Activated CD8-positive, alpha-beta T cell treated with anti-CD3 and anti-CD28 coated beads for 36 hours (primary cell): ENCODE measurements around the gene NHSL1. TPM values are rescaled to one million over a fixed set of nuclear protein-coding genes. Genes with fewer than 3 reads are reported as not detected.

ENCODE experiments used
- ATAC-seq: fragments of 200-7000 bp; cut with Tn5 transposase; one replicate; pipeline ENCODE4 v1.10.0; 2021; ENCODE audit warnings: mild to moderate bottlenecking, moderate library complexity
- CTCF ChIA-PET: fragments of 350-600 bp; sonication (Branson Sonifier 250); formaldehyde crosslinking; loops from one replicate; lab custom pipeline; 2021; ENCODE audit warnings: antibody characterized with exemption; lab: Charles Lee
- POLR2A ChIA-PET: fragments of 350-600 bp; sonication (Branson Sonifier 250); formaldehyde crosslinking; loops from one replicate; lab custom pipeline; 2021; ENCODE audit warnings: antibody characterized with exemption; lab: Charles Lee
- DNase-seq: peaks from one replicate; pipeline ENCODE4 v3.0.0-alpha.2; 2020
- H3K27ac Mint-ChIP-seq: one replicate; pipeline ENCODE4 v1.8.0; 2021; ENCODE audit warnings: mild to moderate bottlenecking, mixed read lengths
- H3K27me3 Mint-ChIP-seq: one replicate; pipeline ENCODE4 v1.8.0; 2021; ENCODE audit warnings: mixed read lengths
- H3K36me3 Mint-ChIP-seq: one replicate; pipeline ENCODE4 v1.8.0; 2021; ENCODE audit warnings: low read depth, mixed read lengths
- H3K4me1 Mint-ChIP-seq: one replicate; pipeline ENCODE4 v1.8.0; 2021; ENCODE audit warnings: low read depth, mixed read lengths
- H3K4me3 Mint-ChIP-seq: one replicate; pipeline ENCODE4 v1.8.0; 2021; ENCODE audit warnings: mild to moderate bottlenecking, moderate library complexity, mixed read lengths
- H3K9me3 Mint-ChIP-seq: one replicate; pipeline ENCODE4 v1.8.0; 2021; ENCODE audit warnings: mixed read lengths
- intact Hi-C: fragments of 100-400 bp; cut with micrococcal nuclease; formaldehyde crosslinking; loops from one replicate; pipeline ENCODE4 v1.10.0; 2022
- total RNA-seq, 2 experiments: library from RNA; stranded (reverse); gene quantifications; one replicate each; pipeline ENCODE4 v1.2.3, GENCODE V29; 2021
- TF ChIP-seq, protein P1 (sequence below): fragments of 200-600 bp; IDR thresholded peaks from one replicate; pipeline ENCODE4 v1.8.0; 2022; ENCODE audit warnings: antibody characterized with exemption, mild to moderate bottlenecking

The NHSL1 gene
- total RNA-seq, 2 experiments from 2014 or later: 0.18 to 0.49 TPM

DNA sequence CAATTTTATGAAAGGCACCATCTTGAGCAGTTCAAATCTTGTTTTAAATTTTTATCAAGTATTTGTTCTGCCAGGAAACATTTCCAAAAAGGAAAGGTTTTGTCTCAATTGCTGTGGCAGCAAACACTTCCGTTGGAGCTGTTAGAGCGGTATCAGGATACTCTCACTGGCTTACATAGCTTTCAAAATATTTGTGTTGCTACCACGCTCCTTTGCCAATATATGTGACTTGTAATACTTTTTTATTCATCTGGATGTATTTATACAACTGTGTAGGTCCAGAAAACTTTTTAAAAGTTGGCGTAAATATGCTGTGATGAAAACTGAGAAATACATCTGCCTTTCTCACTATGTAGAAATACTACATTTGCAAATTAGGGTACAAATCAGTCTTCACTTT, 37.8 kb upstream of the NHSL1 start:
- POLR2A ChIA-PET: no interaction called here
- TF ChIP-seq, protein P1, sequence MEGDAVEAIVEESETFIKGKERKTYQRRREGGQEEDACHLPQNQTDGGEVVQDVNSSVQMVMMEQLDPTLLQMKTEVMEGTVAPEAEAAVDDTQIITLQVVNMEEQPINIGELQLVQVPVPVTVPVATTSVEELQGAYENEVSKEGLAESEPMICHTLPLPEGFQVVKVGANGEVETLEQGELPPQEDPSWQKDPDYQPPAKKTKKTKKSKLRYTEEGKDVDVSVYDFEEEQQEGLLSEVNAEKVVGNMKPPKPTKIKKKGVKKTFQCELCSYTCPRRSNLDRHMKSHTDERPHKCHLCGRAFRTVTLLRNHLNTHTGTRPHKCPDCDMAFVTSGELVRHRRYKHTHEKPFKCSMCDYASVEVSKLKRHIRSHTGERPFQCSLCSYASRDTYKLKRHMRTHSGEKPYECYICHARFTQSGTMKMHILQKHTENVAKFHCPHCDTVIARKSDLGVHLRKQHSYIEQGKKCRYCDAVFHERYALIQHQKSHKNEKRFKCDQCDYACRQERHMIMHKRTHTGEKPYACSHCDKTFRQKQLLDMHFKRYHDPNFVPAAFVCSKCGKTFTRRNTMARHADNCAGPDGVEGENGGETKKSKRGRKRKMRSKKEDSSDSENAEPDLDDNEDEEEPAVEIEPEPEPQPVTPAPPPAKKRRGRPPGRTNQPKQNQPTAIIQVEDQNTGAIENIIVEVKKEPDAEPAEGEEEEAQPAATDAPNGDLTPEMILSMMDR: no peak
- DNase-seq (no peak), ATAC-seq (no peak)
- CTCF ChIA-PET: interaction anchor here (1.0 kb wide), 1 partner anchor 19 kb away, joined by 3 read pairs; no protein-coding TSS in a partner anchor
- Mint-ChIP-seq H3K9me3 (no peaks in the 10 kb centered on the region), H3K27ac (no peak overlapping the region), H3K27me3 (peaks cover 9% of the 10 kb centered on the region), H3K4me3 (no peak overlapping the region), H3K4me1 (no peaks in the 10 kb centered on the region), H3K36me3 (no peaks in the 10 kb centered on the region)
- intact Hi-C loops: no loop called here

DNA sequence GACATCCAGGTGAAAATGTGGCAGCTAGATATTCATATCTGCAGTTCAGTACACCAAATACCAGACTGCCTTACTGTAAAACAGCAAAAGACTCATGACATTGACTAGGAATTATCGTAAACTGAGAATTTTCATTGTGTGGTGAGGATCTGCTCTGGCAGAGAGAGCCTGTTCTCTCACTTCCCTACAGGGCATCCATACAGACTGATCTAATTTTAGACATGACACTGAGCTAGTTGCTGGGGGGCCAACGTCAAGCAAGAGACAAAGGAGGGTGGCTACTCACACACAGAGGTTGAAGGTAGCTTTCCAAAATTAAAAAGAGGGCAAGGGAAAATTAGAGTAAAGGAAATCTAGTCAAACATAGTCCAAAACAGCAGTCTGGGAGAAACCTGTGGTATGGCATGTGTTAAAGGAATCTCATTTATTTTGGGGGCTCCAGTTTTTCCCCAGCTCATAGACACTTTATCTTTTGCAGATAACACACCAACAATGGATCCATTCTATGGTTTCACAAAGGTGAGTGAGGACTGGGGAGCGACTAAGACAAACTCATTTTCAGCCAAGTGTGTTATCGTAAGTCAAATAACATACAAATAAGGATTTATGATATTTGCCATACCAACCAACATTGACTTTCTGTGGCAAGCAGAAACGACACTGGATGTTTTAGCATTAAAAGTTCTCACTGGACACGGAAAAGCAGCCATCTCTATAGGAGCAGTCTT, 36.6 kb upstream of the NHSL1 start:
- Mint-ChIP-seq H3K9me3 (no peaks in the 10 kb centered on the region), H3K27me3 (peaks cover 11% of the 10 kb centered on the region), H3K4me3 (no peak overlapping the region), H3K4me1 (no peaks in the 10 kb centered on the region), H3K36me3 (no peaks in the 10 kb centered on the region), H3K27ac (no peak overlapping the region)
- CTCF ChIA-PET: interaction anchor here (2.6 kb wide), 1 partner anchor 26 kb away, joined by 9 read pairs; no protein-coding TSS in a partner anchor
- no peak for ATAC-seq
- POLR2A ChIA-PET: no interaction called here
- TF ChIP-seq, protein P1: no peak
- intact Hi-C loops: no loop called here
- DNase-seq: no peak

DNA sequence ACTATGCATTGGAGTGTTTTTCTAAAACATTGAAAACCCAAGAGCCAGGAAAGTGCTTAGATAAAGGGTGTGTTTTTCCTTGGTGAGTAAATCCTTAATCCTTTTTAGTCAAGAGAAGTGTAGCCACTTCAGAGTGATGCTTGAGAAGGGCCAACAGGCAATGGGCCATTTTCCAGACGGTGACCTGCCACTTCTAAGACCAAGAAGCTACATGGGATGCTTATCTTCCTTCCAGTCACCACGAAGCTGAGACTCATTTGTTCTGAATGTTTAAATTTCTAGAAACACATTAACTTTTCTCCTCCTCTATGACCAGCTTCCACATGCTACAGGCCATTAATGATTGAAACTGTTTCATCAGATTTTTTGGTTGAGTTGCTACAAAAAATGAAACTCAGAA, 34.4 kb upstream of the NHSL1 start:
- CTCF ChIA-PET: interaction anchor here (2.6 kb wide), 1 partner anchor 24 kb away, joined by 9 read pairs; no protein-coding TSS in a partner anchor
- peaks cover 11% of the 10 kb centered on the region for H3K27me3 Mint-ChIP-seq
- no peak for DNase-seq

DNA sequence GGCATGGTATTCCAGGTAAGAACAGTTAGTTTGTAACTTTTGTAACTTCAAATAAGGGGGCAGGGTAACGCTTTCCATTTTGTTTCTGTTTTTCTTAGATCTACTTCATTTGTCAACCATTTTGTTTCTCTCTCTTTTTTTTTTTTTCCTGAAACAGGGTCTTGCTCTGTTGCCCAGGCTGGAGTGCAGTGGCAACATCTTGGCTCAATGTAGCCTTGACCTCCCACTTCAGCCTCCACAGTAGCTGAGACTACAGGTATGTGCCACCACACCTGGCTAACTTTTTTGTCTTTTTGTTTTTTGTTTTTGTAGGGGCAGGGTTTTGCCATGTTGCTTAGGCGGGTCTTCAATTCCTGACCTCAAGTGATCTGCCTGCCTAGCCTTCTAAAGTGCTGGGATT, 32.1 kb upstream of the NHSL1 start:
- TF ChIP-seq, protein P1: no peak
- ATAC-seq: no peak

More for the DNA sequence above, 34.4 kb upstream of the NHSL1 start:
- H3K9me3 Mint-ChIP-seq: no peaks in the 10 kb centered on the region
- H3K36me3 Mint-ChIP-seq: no peaks in the 10 kb centered on the region
- ATAC-seq: no peak
- POLR2A ChIA-PET: interaction anchor here (0.7 kb wide), 1 partner anchor 443 kb away, joined by 3 read pairs; no protein-coding TSS in a partner anchor
- TF ChIP-seq, protein P1: no peak
- H3K27ac Mint-ChIP-seq: no peak overlapping the region
- H3K4me1 Mint-ChIP-seq: no peaks in the 10 kb centered on the region
- no peak overlapping the region for H3K4me3 Mint-ChIP-seq
- intact Hi-C loops: no loop called here

DNA sequence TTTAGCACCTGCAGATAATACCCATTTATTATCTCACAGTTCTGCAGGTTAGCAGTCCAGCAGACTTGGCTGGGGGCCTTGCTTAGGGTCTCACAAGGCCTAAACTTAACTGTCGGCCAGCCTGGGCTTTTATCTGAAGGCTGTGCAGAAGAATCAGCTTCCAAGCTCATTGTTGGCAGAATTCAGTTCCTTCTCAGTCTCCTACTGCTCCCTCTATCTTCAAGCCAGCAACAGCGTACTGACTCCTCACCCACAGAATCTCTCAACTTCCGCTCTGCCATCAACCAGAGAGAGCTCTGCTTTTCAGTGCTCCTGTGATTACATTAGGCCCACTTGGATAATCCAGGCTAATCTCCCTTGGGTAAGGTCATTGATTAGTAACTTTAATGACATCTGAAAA, 30.2 kb upstream of the NHSL1 start:
- Mint-ChIP-seq H3K9me3 (no peaks in the 10 kb centered on the region), H3K27ac (no peak overlapping the region), H3K4me3 (no peak overlapping the region), H3K4me1 (no peaks in the 10 kb centered on the region), H3K27me3 (peaks cover 7% of the 10 kb centered on the region), H3K36me3 (no peaks in the 10 kb centered on the region)
- intact Hi-C loops: no loop called here
- CTCF ChIA-PET: interaction anchor here (1.2 kb wide), 1 partner anchor 8 kb away, joined by 3 read pairs; no protein-coding TSS in a partner anchor
- POLR2A ChIA-PET: no interaction called here
- no peak for DNase-seq
- TF ChIP-seq, protein P1: no peak
- ATAC-seq: no peak

More for the DNA sequence above, 32.1 kb upstream of the NHSL1 start:
- no peak overlapping the region for H3K4me3 Mint-ChIP-seq
- H3K36me3 Mint-ChIP-seq: no peaks in the 10 kb centered on the region
- DNase-seq: no peak
- ChIA-PET CTCF (no interaction called here), POLR2A (no interaction called here)
- intact Hi-C loops: no loop called here
- no peaks in the 10 kb centered on the region for H3K4me1 Mint-ChIP-seq
- H3K9me3 Mint-ChIP-seq: no peaks in the 10 kb centered on the region
- H3K27ac Mint-ChIP-seq: no peak overlapping the region
- H3K27me3 Mint-ChIP-seq: peaks cover 11% of the 10 kb centered on the region
